C4-2B (cell line): Measurements from ENCODE around the gene ZNF415.

Source experiments
- ZFX ChIP-seq: fragments of 450-650 bp; IDR thresholded peaks from 2 replicates; pipeline ENCODE4 v1.6.1; 2017
- TF ChIP-seq, protein P1 (sequence below): fragments of 450-650 bp; conservative IDR thresholded peaks from 2 replicates; pipeline ENCODE4 v1.5.1; 2017; ENCODE audit warnings: mild to moderate bottlenecking

DNA sequence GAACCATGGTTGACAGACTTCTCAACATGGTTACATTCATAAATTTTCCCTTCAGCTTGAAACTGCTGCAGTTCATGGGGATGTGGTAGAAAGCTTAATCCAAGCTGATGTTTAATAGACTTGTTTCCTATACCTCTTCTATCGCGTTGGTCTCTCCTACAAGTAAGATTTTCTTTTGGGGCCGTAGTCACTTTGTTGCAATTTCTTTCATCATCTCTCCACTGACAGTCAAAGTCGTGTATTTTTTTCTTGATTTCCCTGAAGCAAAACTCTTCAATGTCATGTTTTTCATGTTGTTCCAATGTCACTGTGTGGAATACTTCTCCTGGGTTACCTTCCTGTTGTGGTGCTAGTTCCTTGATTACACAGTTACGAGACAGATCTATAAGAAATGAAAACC, 23.2 kb downstream of the ZNF415 start:
- TF ChIP-seq, protein P1, sequence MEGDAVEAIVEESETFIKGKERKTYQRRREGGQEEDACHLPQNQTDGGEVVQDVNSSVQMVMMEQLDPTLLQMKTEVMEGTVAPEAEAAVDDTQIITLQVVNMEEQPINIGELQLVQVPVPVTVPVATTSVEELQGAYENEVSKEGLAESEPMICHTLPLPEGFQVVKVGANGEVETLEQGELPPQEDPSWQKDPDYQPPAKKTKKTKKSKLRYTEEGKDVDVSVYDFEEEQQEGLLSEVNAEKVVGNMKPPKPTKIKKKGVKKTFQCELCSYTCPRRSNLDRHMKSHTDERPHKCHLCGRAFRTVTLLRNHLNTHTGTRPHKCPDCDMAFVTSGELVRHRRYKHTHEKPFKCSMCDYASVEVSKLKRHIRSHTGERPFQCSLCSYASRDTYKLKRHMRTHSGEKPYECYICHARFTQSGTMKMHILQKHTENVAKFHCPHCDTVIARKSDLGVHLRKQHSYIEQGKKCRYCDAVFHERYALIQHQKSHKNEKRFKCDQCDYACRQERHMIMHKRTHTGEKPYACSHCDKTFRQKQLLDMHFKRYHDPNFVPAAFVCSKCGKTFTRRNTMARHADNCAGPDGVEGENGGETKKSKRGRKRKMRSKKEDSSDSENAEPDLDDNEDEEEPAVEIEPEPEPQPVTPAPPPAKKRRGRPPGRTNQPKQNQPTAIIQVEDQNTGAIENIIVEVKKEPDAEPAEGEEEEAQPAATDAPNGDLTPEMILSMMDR: no peak
- no peak for TF ChIP-seq ZFX
